ENCODE data around the gene ERBB4.

DNA sequence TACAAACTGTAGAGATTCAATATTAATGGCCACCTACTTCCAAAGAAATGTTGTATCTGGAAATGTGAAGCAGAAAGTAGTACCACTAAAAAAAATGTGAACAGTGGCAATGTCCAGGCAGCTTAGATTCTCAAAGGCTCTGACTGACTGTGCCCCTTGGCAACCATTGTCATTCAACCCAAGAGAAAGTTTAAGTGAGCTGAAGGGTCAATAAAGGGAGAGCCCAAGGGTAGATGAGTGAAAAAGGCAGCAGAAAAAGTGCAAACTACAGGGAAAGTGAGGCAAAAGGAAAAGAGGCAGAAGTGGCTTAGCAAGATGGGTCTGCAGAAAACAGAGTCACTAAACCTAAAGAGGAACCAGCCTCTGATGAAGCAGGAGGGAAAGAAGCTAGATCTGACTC is 1179.3 kb downstream of the ERBB4 start:
- TF ChIP-seq CTCF (conservative IDR thresholded peaks at IDR 0.05; ENCODE audit: low read length), result no peak
- no peak for TF ChIP-seq EZH2phosphoT487 (IDR thresholded peaks at IDR 0.05; ENCODE audit: borderline replicate concordance)
